Stomach (tissue), 4 donors: ENCODE results near the gene WDR7.

Experiments
- POLR2A ChIP-seq, 4 donors: fragments of 450-650 bp; IDR thresholded peaks; one replicate each; pipeline ENCODE4 v1.6.1; 2016; ENCODE audit warnings: antibody characterized with exemption in 4 of 4, control low read depth in 2 of 4, mild to moderate bottlenecking in 1 of 4, moderate library complexity in 1 of 4
- TF ChIP-seq, protein P1 (sequence below), 7 experiments: fragments of 450-650 bp in 4 of 7; fragments of 200-600 bp in 3 of 7; sonication (generic) in 3 of 7; IDR thresholded peaks; one replicate each; pipeline ENCODE4 v1.5.1; 2016 to 2019; ENCODE audit warnings: antibody characterized with exemption in 7 of 7, control low read depth in 2 of 7, mild to moderate bottlenecking in 1 of 7

DNA sequence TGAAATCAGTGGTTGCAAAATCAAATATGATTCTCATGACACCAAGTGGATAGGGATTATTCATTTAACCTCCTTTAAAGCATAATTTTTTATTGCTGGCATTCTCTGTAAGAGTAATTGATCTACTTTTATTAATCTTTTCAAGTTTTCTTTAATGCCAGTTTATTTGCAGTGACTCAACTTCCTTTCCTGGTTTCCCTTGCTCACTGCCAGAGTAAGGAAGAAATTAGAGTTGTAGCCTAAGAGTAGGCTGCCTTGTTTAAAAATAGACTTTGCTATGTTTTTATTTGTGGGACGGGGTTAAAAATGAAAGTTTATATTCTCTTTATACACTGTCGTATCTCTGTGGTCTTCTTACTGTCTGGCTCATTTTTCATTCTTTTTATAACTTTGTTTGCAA is 148.6 kb downstream of the WDR7 start:
- TF ChIP-seq POLR2A (IDR thresholded peaks at IDR 0.05), result no peak
- TF ChIP-seq, protein P1, sequence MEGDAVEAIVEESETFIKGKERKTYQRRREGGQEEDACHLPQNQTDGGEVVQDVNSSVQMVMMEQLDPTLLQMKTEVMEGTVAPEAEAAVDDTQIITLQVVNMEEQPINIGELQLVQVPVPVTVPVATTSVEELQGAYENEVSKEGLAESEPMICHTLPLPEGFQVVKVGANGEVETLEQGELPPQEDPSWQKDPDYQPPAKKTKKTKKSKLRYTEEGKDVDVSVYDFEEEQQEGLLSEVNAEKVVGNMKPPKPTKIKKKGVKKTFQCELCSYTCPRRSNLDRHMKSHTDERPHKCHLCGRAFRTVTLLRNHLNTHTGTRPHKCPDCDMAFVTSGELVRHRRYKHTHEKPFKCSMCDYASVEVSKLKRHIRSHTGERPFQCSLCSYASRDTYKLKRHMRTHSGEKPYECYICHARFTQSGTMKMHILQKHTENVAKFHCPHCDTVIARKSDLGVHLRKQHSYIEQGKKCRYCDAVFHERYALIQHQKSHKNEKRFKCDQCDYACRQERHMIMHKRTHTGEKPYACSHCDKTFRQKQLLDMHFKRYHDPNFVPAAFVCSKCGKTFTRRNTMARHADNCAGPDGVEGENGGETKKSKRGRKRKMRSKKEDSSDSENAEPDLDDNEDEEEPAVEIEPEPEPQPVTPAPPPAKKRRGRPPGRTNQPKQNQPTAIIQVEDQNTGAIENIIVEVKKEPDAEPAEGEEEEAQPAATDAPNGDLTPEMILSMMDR (IDR thresholded peaks at IDR 0.05), result no peak
